ENCODE measurements around the gene PPP4R3A.
"Not testable (repeated sequence)": the region's sequence is repeated elsewhere in the genome, so short reads cannot be mapped to it uniquely, and the experiment has no call there.

The PPP4R3A gene

DNA sequence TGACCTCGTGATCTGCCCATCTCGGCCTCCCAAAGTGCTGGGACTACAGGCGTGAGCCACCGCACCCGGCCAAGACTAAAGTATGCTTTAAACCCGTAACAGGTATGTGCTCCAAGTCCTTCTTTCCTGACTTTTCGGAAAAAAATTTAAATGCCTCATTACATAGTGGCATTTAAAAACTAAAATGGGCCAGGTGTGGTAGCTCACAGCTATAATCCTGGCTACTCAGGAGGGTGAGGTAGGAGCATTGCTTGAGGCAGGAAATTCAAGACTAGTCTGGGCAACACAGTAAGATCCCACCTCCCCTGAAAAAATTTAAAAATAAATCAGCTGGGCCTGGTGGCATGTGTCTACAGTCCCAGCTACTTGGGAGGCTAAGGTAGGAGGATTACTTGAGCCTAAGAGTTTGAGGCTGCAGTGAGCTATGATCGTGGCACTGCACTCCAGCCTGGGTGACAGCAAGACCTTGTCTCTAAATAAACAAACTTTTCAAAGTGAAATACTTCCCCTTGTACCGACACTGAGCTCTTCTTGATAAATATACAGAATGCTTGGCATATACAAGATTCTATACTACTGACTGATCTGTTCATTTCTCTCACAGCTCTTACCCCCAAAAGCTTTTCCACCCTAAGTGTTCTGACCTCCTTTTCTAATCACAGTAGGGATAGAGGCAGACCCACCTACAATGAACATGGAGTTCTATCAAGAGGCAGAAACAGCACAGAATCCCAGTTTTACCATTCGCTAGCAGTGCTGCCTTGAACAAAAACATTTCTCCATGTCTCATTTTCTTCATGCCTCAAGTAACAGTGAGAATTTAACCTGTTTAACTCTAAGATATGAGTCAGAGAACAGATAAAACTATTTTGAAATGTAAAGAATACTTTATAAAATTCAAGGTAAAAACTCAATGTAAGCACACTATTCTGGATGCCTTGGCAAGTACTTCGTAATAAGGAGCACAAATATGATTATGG lies 7.9 kb downstream of the PPP4R3A start:
- TF ChIP-seq POLR2AphosphoS5 (IDR thresholded peaks at IDR 0.05; ENCODE audit: low read depth, low read length) = no peak
- no peak for TF ChIP-seq TAF1 (IDR thresholded peaks at IDR 0.05; ENCODE audit: borderline replicate concordance, low read depth, low read length)
- no peak for TF ChIP-seq POLR2A (IDR thresholded peaks at IDR 0.05; ENCODE audit: low read depth, low read length)
- FAIRE-seq (no peak), DNase-seq (ENCODE audit: insufficient read length) (no peak)

DNA sequence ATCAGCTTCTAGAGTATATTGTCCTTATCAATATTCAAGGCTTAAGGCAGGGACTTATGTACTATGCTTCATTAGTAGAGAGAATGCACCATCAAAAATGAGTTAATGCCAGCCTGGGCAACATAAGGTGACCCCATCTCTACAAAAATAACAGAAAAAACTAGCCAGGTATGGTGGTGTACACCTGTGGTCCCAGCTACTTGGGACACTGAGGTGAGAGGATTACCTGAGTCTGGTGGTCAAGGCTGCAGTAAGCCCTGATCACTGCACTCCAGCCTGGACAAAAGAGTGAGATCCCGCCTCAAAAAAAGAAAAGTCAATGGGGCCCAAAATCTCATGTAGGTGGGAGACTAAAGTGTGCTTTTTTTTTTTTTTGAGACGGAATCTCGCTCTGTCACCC lies 8.8 kb downstream of the PPP4R3A start:
- no peak for TF ChIP-seq POLR2A (IDR thresholded peaks at IDR 0.05; ENCODE audit: low read depth, low read length)
- TF ChIP-seq TAF1 (IDR thresholded peaks at IDR 0.05; ENCODE audit: borderline replicate concordance, low read depth, low read length) = no peak
- DNase-seq (ENCODE audit: insufficient read length) (no peak), FAIRE-seq (no peak)

DNA sequence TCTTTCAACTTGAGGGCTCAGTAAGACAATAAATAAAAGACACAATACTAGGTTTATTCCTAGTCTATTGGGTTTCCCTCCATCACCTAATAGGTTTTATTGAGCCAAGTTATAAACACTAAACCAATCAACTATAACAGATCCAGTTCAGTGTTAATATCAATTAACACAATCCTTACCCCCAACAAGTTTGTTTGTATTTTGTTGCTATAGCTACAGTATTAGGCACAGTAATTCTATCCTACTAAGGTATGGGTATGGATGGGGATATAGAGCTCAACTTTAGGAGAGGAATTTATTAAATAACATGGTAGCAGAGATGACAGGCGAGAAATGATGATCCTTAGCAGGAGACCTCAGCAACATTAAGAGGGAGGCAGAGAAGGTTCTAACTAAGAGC lies 13.3 kb downstream of the PPP4R3A start:
- DNase-seq (ENCODE audit: insufficient read length) (no peak), FAIRE-seq (peak; percentile 9)
- TF ChIP-seq POLR2AphosphoS5 (IDR thresholded peaks at IDR 0.05; ENCODE audit: low read depth, low read length) (no peak), TAF1 (IDR thresholded peaks at IDR 0.05; ENCODE audit: borderline replicate concordance, low read depth, low read length) (no peak), POLR2A (IDR thresholded peaks at IDR 0.05; ENCODE audit: low read depth, low read length) (no peak)

DNA sequence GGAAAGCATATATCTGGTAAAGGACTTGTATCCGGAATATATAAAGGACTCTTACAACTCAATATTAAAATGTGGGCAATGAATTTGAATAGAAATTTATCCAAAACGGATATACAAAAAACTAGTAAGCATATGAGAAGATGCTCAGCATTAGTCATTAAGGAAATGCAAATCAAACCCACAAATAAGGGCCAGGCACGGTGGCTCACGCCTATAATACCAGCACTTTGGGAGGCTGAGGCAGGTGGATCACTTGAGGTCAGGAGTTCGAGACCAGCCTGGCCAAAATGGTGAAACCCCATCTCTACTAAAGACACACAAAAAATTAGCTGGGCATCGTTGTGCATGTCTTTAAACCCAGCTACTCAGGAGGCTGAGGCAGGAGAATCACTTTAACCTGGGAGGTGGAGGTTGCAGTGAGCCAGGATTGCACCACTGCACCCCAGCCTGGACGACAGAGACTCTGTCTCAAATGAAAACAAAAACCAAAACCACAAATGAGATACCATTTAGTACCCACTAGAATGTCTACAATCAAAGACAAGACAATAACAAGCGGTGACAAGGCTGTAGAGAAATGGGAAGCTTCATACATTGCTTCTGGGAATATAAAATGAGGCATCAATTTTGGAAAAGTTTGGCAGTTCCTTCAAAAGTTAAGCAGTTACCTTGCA lies 15.6 kb downstream of the PPP4R3A start:
- not testable (repeated sequence) for DNase-seq (ENCODE audit: insufficient read length)
- FAIRE-seq = peak; percentile 21

DNA sequence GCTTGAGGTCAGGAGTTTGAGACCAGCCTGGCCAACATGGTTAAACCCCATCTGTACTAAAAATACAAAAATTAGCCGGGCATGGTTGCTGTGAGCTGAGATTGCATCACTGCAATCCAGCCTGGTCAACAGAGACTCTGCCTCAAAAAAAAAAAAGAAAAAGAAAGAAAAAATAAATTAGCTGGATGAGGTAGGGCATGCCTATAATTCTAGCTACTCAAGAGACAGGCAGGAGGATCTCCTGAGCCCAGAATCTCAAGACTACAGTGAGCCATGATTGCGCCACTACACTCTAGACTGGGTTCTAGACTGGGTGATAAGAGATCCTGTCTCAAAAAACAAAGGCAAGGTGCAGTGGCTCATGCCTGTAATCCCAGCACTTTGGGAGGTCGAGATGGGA lies 16.9 kb downstream of the PPP4R3A start:
- DNase-seq (ENCODE audit: insufficient read length) = no peak
- FAIRE-seq = no peak
- no peak for TF ChIP-seq POLR2AphosphoS5 (IDR thresholded peaks at IDR 0.05; ENCODE audit: low read depth, low read length)
- no peak for TF ChIP-seq TAF1 (IDR thresholded peaks at IDR 0.05; ENCODE audit: borderline replicate concordance, low read depth, low read length)
- TF ChIP-seq POLR2A (IDR thresholded peaks at IDR 0.05; ENCODE audit: low read depth, low read length) = no peak

DNA sequence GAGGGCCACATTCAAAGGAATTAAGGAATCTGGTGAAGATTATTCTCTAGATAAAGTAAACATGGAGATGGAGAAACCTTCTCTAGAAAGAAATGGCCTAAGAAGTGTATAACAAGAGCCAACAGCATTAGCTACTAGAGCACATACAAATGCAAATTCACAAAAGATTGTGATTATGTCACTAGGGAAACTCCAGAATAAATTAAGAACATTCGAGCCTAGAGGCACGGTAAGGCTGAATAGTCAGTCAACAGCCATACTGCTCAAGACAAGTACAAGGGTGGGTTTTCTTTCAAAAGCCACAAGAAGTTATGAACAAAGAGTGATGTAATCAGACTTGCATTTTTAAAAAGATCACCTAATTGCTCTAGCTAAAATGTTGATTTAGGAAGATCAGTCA lies 25.4 kb downstream of the PPP4R3A start:
- DNase-seq (ENCODE audit: insufficient read length) = no peak
- peak; percentile 48 for FAIRE-seq
- TF ChIP-seq POLR2AphosphoS5 (IDR thresholded peaks at IDR 0.05; ENCODE audit: low read depth, low read length) (no peak), POLR2A (IDR thresholded peaks at IDR 0.05; ENCODE audit: low read depth, low read length) (no peak), TAF1 (IDR thresholded peaks at IDR 0.05; ENCODE audit: borderline replicate concordance, low read depth, low read length) (no peak)

DNA sequence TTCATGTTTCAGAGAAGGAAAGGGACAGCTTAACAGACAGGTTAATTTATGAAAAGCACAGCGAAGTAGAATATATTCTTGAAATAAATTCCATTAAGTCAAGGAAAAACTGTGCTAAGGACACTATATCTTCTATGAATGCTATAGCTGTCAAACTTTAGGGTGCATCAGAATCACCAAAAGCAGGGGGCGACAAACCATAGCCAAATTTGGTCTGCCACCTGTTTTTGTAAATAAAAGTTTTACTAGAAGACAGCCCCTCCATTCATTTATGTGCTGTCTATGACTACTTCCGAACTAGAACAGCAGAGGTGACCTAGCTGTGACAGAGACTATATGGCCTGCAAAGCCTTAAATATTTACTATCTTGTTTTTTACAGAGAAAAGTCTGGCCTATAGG lies 25.9 kb downstream of the PPP4R3A start:
- TF ChIP-seq POLR2AphosphoS5 (IDR thresholded peaks at IDR 0.05; ENCODE audit: low read depth, low read length) = no peak
- no peak for TF ChIP-seq TAF1 (IDR thresholded peaks at IDR 0.05; ENCODE audit: borderline replicate concordance, low read depth, low read length)
- no peak for TF ChIP-seq POLR2A (IDR thresholded peaks at IDR 0.05; ENCODE audit: low read depth, low read length)
- FAIRE-seq (no peak), DNase-seq (ENCODE audit: insufficient read length) (no peak)

DNA sequence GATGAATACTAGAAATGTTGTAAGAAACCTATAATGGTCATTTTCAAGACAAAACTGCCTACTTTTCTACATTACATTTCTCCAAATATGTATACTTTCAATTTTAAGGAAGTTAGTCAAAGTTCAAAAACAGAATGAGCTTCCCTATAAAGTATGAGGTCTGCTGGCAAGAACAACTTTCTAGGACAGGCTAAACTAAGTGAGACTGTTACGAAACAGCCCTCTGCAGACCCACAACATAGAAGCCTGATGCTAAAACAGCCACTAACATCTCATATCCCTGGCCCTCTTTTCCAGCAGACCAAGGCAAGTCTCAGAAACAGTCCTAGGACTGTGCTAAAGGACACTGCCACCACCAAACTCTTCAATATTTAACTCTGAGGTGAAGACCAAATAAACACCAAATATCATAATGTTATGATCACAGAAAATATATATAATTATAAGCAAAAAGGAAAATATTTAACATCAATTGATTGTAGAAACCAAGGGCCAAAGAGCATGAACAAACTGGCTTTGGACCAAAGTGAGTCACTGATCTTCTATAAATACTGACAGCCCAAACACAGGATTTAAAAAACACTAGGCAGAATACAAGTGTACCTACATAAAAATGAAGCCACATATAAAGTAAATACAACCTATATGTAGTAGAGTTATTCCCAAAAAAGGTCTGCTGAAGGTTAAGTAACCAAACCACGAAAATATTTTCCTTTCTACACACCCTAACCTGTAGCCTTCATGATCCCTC lies 27.7 kb downstream of the PPP4R3A start:
- no peak for TF ChIP-seq POLR2AphosphoS5 (IDR thresholded peaks at IDR 0.05; ENCODE audit: low read depth, low read length)
- no peak for TF ChIP-seq TAF1 (IDR thresholded peaks at IDR 0.05; ENCODE audit: borderline replicate concordance, low read depth, low read length)
- TF ChIP-seq POLR2A (IDR thresholded peaks at IDR 0.05; ENCODE audit: low read depth, low read length) = no peak
- no peak for FAIRE-seq
- DNase-seq (ENCODE audit: insufficient read length) = no peak

DNA sequence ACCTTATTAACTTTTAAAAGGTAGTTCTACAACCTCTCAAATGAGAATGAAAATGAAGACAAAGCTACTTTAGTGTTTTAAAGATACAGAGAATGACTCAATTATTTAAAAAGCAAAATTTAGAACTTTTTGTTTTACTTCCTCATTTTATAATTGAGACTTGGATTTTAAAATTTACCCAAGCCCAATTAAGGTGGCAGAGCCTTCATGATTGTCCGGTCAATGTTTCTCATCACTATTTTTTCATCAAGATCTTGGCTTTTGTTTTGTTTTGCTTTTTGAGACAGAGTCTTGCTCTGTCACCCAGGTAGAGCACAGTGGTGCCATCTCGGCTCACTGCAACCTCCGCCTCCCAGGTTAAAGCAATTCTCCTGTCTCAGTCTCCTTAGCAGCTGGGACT lies 32.7 kb downstream of the PPP4R3A start:
- FAIRE-seq (peak; percentile 61), DNase-seq (ENCODE audit: insufficient read length) (no peak)
- TF ChIP-seq POLR2A (IDR thresholded peaks at IDR 0.05; ENCODE audit: low read depth, low read length) = no peak
- no peak for TF ChIP-seq TAF1 (IDR thresholded peaks at IDR 0.05; ENCODE audit: borderline replicate concordance, low read depth, low read length)
- no peak for TF ChIP-seq POLR2AphosphoS5 (IDR thresholded peaks at IDR 0.05; ENCODE audit: low read depth, low read length)

DNA sequence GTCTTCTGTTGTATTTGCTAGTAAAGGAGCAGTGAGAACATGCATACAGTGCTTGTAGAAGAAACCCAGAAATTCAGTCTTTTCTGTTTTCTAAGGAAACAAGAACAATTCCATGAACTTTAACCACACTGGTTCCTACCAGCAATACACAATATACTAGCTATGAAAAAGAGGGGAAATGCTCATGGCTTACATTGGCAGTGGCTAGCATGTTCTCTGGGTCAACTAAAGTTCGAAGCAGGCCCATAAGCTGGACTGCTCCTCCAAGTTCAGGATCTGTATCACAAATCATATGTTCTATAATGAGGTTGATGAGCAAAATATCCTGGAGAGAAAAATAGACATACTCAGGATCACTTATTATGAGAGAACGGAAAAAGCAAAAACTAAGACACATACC lies 37.1 kb downstream of the PPP4R3A start:
- TF ChIP-seq TAF1 (IDR thresholded peaks at IDR 0.05; ENCODE audit: borderline replicate concordance, low read depth, low read length) = no peak
- TF ChIP-seq POLR2AphosphoS5 (IDR thresholded peaks at IDR 0.05; ENCODE audit: low read depth, low read length) = no peak
- TF ChIP-seq POLR2A (IDR thresholded peaks at IDR 0.05; ENCODE audit: low read depth, low read length) = no peak
- FAIRE-seq (no peak), DNase-seq (ENCODE audit: insufficient read length) (no peak)

DNA sequence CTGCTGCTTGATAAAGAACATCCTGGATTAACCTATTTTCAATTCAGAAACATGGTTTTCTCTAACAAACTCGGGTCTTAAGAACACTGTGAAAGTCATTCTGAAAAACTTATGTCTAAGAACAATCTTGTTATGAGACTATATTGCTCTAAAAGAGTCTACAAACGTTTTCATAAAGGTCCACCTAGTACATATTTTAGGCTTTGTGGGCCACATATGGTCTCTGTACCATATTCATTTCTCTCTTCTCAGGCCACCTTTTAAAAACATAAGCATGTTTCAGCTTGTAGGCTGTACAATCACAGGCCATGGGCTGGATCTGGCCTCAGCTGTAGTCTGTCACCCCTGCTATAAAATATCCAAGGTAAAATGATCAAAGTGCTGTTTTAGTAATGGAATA lies 39.9 kb downstream of the PPP4R3A start:
- no peak for DNase-seq (ENCODE audit: insufficient read length)
- FAIRE-seq = peak; percentile 81
- no peak for TF ChIP-seq POLR2A (IDR thresholded peaks at IDR 0.05; ENCODE audit: low read depth, low read length)
- no peak for TF ChIP-seq TAF1 (IDR thresholded peaks at IDR 0.05; ENCODE audit: borderline replicate concordance, low read depth, low read length)
- TF ChIP-seq POLR2AphosphoS5 (IDR thresholded peaks at IDR 0.05; ENCODE audit: low read depth, low read length) = no peak

Data from GM12892 (cell line).